Liver (tissue), 3 donors: ENCODE data around the gene FAAP100.

Source experiments
- EGR1 ChIP-seq, 2 donors: IDR thresholded peaks; 2 replicates each; pipeline ENCODE4 v1.6.1; 2016 to 2018; ENCODE audit warnings: antibody characterized with exemption in 2 of 2, low read depth in 2 of 2
- FOXA1 ChIP-seq: IDR thresholded peaks from 2 replicates; pipeline ENCODE4 v1.6.1; 2016; ENCODE audit warnings: antibody characterized with exemption
- GABPA ChIP-seq, 2 donors: IDR thresholded peaks in 1 of 2; conservative IDR thresholded peaks in 1 of 2; 2 replicates each; pipeline ENCODE4 v1.6.1; 2016; ENCODE audit warnings: antibody characterized with exemption in 2 of 2, mild to moderate bottlenecking in 1 of 2, moderate library complexity in 1 of 2
- JUND ChIP-seq, 2 donors: IDR thresholded peaks; 2 replicates each; pipeline ENCODE4 v1.6.1; 2016; ENCODE audit warnings: antibody characterized with exemption in 2 of 2
- MAX ChIP-seq: IDR thresholded peaks from 2 replicates; pipeline ENCODE4 v1.6.1; 2016; ENCODE audit warnings: antibody characterized with exemption
- RAD21 ChIP-seq, 2 donors: IDR thresholded peaks; 2 replicates each; pipeline ENCODE4 v1.6.1; 2016; ENCODE audit warnings: antibody characterized with exemption in 2 of 2, mild to moderate bottlenecking in 2 of 2
- RXRA ChIP-seq, 2 donors: IDR thresholded peaks; 2 replicates each; pipeline ENCODE4 v1.6.1; 2017 to 2018; ENCODE audit warnings: antibody characterized with exemption in 2 of 2, mild to moderate bottlenecking in 1 of 2
- SP1 ChIP-seq: IDR thresholded peaks from 2 replicates; pipeline ENCODE4 v1.6.1; 2018; ENCODE audit warnings: antibody characterized with exemption, mild to moderate bottlenecking
- TAF1 ChIP-seq: conservative IDR thresholded peaks from 2 replicates; pipeline ENCODE4 v1.6.1; 2016; ENCODE audit warnings: antibody characterized with exemption, mild to moderate bottlenecking
- YY1 ChIP-seq: IDR thresholded peaks from 2 replicates; pipeline ENCODE4 v1.6.1; 2016; ENCODE audit warnings: antibody characterized with exemption, mild to moderate bottlenecking
- TF ChIP-seq, protein P1 (sequence below): IDR thresholded peaks from 2 replicates; pipeline ENCODE4 v1.6.1; 2016; ENCODE audit warnings: antibody characterized with exemption
- TF ChIP-seq, protein P2 (sequence below): fragments of 150-350 bp; IDR thresholded peaks from 2 replicates; pipeline ENCODE4 v1.5.1; 2017; ENCODE audit warnings: improper control_type of control experiment, low read depth, low read length; ENCODE audit not compliant: missing input control
- TF ChIP-seq, protein P3 (sequence below): IDR thresholded peaks from 2 replicates; pipeline ENCODE4 v1.6.1; 2016; ENCODE audit warnings: antibody characterized with exemption
- TF ChIP-seq, protein P4 (sequence below): IDR thresholded peaks from 2 replicates; pipeline ENCODE4 v1.6.1; 2016; ENCODE audit warnings: antibody characterized with exemption, mild to moderate bottlenecking
- donor health status: healthy.
- donor health status: healthy.

GRCh38 chr17:81579821-81580321, 27.7 kb upstream of the FAAP100 start:
- TF ChIP-seq, protein P1, sequence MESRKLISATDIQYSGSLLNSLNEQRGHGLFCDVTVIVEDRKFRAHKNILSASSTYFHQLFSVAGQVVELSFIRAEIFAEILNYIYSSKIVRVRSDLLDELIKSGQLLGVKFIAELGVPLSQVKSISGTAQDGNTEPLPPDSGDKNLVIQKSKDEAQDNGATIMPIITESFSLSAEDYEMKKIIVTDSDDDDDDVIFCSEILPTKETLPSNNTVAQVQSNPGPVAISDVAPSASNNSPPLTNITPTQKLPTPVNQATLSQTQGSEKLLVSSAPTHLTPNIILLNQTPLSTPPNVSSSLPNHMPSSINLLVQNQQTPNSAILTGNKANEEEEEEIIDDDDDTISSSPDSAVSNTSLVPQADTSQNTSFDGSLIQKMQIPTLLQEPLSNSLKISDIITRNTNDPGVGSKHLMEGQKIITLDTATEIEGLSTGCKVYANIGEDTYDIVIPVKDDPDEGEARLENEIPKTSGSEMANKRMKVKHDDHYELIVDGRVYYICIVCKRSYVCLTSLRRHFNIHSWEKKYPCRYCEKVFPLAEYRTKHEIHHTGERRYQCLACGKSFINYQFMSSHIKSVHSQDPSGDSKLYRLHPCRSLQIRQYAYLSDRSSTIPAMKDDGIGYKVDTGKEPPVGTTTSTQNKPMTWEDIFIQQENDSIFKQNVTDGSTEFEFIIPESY, result no peak
- TF ChIP-seq, protein P2, sequence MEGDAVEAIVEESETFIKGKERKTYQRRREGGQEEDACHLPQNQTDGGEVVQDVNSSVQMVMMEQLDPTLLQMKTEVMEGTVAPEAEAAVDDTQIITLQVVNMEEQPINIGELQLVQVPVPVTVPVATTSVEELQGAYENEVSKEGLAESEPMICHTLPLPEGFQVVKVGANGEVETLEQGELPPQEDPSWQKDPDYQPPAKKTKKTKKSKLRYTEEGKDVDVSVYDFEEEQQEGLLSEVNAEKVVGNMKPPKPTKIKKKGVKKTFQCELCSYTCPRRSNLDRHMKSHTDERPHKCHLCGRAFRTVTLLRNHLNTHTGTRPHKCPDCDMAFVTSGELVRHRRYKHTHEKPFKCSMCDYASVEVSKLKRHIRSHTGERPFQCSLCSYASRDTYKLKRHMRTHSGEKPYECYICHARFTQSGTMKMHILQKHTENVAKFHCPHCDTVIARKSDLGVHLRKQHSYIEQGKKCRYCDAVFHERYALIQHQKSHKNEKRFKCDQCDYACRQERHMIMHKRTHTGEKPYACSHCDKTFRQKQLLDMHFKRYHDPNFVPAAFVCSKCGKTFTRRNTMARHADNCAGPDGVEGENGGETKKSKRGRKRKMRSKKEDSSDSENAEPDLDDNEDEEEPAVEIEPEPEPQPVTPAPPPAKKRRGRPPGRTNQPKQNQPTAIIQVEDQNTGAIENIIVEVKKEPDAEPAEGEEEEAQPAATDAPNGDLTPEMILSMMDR, result no peak
- no peak for TF ChIP-seq RAD21 (IDR thresholded peaks at IDR 0.05)
- no peak for TF ChIP-seq TAF1
- no peak for TF ChIP-seq GABPA (IDR thresholded peaks at IDR 0.05 in 1 of 2, conservative IDR thresholded peaks at IDR 0.05 in 1 of 2)
- no peak for TF ChIP-seq RXRA (IDR thresholded peaks at IDR 0.05)
- TF ChIP-seq JUND (IDR thresholded peaks at IDR 0.05), result no peak
- no peak for TF ChIP-seq MAX
- TF ChIP-seq, protein P3, sequence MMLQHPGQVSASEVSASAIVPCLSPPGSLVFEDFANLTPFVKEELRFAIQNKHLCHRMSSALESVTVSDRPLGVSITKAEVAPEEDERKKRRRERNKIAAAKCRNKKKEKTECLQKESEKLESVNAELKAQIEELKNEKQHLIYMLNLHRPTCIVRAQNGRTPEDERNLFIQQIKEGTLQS, result no peak
- no peak for TF ChIP-seq EGR1 (IDR thresholded peaks at IDR 0.05; ENCODE audit: low read depth in 2 of 2)
- TF ChIP-seq, protein P4, sequence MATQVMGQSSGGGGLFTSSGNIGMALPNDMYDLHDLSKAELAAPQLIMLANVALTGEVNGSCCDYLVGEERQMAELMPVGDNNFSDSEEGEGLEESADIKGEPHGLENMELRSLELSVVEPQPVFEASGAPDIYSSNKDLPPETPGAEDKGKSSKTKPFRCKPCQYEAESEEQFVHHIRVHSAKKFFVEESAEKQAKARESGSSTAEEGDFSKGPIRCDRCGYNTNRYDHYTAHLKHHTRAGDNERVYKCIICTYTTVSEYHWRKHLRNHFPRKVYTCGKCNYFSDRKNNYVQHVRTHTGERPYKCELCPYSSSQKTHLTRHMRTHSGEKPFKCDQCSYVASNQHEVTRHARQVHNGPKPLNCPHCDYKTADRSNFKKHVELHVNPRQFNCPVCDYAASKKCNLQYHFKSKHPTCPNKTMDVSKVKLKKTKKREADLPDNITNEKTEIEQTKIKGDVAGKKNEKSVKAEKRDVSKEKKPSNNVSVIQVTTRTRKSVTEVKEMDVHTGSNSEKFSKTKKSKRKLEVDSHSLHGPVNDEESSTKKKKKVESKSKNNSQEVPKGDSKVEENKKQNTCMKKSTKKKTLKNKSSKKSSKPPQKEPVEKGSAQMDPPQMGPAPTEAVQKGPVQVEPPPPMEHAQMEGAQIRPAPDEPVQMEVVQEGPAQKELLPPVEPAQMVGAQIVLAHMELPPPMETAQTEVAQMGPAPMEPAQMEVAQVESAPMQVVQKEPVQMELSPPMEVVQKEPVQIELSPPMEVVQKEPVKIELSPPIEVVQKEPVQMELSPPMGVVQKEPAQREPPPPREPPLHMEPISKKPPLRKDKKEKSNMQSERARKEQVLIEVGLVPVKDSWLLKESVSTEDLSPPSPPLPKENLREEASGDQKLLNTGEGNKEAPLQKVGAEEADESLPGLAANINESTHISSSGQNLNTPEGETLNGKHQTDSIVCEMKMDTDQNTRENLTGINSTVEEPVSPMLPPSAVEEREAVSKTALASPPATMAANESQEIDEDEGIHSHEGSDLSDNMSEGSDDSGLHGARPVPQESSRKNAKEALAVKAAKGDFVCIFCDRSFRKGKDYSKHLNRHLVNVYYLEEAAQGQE, result no peak
- TF ChIP-seq SP1, result no peak
- no peak for TF ChIP-seq YY1
- TF ChIP-seq FOXA1, result no peak
